CD4-positive, alpha-beta T cell treated with Interleukin-1 beta for 1 hour (primary cell): Measurements from ENCODE around the gene ERC2.

Experiments used
- DNase-seq, 2 donors: peaks; one replicate each; pipeline ENCODE4 v3.0.0-alpha.2; 2020 to 2022

The ERC2 gene

DNA sequence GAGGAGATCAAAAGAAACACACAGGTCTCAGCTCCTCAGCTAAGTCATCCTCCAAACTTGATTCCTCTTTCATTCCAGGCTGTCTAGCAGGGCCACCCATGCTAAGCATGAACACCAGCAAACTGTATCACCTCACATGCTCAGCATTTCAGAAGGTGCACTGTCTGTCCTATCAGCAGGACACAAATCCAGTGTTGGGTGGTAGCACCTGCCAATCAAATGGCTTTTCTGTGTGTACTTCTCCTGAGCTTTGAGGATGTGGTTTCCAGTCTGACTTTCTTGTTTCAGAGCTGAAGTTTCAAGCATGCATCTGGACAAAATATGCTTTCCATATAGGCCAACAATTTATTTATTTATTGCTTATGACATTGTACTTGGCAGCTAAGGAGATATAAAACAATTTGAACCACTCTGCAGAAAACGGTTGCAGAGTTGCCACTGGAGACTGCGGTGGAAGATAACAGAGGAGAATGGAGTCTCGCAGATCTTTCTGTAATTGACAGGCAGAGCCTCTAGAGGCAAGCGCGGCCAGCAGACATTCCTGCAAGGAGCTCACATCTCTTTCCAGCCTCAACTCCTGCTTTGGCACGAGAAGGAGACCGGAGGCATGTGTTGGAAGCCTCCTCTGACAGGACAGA lies 814.0 kb downstream of the ERC2 start:
- no peak for DNase-seq

DNA sequence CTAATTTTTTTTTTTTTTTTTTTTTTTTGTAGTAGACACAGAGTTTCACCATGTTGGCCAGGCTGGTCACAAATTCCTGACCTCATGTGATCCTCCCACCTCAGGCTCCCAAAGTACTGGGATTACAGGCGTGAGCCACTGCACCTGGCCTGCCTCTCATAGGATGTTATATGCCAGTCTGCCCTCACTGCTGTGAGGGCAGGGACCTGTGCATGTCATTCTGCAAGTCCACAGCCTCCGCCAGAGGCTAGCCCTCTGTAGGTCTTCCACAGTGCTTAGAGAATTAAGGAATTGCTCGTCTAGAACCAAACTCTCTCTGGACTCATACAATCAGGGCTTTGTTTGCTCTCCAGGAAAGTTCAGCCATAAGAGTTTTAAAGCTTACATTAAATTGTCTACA lies 817.3 kb downstream of the ERC2 start:
- no peak for DNase-seq

DNA sequence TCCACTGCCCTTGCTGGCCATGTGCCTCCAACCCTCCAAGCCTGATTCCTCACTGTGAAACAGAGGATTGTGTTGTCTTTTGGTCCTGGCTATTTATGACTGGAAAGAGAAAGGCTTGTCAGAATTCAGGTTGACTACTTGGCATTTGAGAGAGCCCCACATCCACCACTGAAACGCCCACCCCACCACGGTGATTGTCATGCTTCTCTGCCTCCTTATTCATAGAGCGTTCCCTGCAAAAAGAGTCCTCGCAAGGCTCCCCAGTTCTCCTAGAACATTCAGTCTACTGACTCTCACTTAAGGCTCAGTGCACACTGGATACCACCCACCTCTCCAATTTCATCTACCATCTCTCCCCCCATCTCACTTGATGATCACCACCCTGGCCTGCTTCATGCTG lies 818.3 kb downstream of the ERC2 start:
- DNase-seq, result no peak

DNA sequence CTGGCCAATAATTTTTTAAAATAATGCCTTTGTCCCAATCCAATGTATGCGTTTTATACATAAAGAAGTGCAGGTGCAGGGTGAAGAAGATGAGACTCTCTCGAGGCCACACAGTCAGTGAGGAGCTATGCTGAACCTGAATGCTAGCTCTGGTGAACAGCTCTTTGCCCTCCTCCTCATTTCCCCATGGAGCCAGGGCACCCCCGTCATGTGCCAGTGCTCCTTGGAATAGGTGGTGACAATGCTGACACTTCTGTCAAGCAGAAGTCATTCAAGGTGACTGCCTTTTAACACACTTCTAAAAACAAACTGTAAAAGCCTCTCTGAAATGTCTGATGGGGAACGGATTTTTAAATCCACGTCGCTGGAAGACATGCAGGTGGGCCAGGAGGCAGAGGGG lies 818.7 kb downstream of the ERC2 start:
- no peak for DNase-seq

DNA sequence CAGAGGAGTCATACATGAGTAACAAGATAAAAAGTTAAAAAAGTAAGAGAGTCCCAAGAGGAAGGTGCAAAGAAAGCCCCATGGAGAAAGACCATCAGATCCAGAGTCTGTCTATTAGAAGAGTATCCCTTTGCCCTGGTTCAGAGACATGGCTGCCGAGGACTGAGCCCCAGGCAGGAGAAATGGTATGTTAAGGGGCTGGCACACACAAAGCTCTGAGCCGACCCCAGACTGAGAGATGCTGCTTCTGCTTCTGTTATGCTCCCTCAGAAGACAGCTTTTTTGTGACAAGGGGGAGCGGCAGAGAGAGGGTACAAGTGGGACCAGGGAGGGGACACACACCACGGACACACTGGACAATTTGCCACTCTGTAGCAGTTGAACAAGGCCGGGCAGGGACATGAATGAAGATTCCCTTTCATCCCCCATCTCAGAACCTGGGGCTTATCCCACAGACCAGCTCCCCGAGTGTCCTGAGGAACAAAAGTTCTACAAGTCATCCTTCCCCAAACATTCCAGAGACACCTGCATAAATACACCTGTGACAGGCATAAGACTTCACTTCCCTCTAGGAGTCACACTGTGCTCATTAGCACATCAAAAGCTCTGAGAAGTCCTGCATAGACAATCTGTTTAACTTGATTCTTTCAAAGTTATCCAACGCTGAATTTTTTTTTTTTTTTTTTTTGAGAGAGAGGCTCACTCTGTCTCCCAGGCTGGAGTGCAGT lies 819.5 kb downstream of the ERC2 start:
- DNase-seq, result no peak

DNA sequence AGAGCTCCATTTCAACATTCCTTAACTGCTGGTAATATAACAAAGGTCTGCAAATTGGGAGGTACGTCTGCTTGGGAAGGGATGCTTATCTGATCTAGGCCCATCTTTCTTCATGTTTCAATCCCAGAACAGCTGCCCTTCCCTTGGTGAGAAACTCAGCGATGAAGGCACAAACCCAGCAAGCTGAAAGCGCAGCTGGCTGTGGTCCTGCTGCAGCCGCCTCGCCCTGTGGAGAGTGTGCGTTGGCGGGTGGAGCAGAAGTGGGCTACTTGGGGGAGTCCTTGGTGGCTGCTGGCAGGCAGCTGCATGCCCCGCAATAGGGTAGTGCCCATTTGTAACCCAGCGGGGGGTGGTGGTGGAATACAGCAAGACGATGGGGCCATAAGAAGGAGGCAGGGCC lies 820.6 kb downstream of the ERC2 start:
- DNase-seq, result no peak

DNA sequence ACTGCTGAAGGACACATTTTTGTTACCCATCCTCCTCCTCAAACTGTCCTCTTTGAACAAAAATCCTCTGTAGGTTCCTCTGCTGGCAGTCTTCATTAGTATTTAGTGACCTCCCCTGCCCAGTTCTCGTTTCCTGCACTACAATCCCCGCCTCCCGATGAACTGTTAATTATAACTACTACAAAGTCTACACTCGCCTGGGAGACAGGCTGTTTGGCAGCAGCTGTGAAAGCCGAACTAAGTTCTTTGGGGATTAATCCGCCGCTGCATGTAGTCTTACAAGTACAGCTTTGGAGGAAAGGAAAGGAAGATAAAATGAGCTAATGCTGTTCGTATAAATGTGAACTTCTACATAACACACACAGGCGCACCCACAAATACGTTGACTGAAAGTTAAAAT lies 821.2 kb downstream of the ERC2 start:
- DNase-seq, result no peak

DNA sequence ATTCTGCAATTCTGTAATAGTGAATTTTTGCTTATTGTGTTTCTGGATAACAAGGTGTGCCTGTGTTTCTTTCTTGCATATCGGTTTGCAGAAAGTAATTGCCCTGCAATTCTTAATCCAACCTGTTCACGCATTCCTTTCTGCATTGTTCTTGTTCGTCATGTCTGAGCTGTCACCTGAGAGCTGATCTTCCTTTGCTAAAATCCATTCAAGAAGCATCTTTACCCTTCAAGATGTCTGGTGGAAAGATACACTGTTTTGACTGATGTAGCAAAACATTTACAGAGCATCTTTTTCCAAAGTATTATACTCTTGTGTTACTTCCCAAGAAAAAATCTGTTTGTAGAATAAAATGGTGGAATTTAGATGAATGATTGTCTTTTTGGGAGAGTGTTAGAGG lies 822.1 kb downstream of the ERC2 start:
- no peak for DNase-seq

DNA sequence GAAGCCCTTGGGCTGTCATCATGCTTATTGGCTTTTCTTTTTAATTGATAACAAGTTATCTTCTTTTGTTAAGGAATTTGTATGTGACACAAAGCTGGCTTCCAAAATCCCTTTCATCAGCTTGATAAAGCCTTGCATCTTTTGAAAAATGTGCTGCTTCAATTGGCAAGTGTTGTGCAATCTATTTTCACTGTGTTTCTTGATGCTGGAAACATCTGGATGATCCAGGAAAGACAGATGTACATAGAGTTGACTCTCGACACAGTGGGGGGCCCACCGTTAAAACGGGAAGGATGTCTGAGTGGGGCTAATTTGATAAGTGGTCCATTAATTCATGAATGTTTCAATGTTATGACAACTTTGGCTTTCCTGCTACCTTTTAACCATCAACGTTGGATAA lies 822.8 kb downstream of the ERC2 start:
- DNase-seq, result no peak

DNA sequence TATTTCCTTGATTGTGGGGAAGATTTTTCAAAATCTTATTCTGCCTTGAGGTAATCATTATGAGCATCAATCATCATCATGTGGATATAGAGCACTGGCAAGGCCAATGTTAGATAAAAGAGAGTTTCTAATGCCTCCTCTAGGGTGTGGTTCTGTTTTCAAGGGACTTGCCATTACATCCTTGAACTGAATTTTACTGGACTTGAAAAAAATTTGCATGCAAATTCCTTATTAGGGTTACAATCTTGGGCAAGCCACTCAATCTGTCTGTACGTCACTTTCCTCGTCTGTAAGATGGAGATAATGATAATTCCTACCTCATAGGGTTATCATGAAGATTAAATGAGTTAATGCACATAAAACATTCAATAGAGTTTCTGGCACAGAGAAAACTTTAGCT lies 825.0 kb downstream of the ERC2 start:
- no peak for DNase-seq

DNA sequence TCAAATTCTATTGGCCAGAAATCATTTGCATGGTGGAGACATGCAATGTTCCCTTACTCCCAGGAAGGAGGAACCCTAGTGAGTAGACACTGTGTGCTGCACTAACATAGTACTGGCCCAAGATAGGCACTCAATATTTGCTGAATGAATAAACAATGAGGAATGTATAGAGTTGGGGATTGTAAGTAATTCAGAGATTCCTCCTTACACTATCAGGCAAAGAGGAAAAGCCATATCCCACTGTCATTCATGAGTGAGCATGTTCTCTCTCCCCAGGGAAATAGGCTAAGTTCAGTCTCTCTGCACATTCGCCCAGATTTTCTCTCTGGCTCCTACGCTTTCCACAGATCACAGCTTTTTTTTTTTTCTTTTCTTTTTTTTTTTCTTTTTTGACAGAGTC lies 826.3 kb downstream of the ERC2 start:
- no peak for DNase-seq

DNA sequence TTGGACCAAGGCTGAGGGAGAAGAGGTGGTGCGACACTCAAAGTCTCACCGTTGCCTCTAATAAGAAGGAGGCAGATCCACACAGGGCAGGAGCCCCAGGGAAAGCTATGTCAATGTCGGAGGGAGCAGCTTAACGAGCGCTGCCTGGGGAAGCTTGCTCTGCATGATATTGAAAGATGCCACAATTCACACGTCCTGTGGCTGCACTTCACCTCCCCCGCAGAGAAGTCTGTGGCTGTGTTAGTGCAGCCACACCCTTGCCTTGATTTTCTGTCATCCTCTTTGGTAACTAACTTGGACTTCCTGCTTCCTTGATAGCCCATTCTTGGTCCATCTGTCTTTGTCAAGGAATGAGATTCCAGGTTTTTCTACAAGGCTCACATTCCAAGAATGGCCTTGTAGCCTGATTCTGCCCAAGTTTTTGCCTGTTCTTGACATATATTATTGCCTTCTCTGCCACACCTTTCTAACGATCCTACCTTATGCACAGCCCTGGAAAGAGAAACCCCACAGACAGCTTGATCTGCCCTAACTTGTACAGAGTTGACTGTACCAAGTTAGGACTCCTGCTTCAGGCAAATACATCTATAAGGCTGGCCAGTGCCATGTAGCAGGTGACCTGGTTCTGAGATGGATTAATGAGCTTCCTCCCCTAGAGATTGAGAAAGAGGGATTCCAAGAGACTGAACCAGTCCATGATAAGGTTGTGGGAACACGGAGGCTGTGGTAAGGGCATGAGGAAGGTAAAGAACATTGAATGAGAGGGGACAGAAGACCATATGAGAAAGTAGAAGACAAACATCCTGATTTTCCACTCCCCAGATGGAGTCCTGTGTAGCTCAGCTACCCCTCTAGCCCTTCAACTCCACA lies 828.1 kb downstream of the ERC2 start:
- no peak for DNase-seq

DNA sequence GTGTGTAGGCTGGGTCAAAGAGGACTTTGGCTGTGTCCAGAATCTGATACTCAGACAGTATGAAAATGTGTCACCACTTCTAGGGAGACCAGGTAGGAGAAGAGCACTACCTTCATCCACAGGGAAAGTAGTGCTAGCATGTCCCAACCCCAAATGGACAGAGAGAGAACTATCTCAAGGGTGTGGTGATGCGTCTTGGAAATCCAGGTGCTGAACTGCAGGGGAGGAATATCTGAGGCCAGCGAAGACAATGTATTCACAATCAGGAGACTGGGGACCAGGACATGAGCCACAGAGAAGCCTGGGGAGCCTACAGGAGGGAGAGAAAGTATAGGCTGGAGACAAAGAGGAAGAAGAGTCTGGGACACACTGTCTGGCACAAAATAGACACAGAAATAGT lies 829.1 kb downstream of the ERC2 start:
- no peak for DNase-seq

DNA sequence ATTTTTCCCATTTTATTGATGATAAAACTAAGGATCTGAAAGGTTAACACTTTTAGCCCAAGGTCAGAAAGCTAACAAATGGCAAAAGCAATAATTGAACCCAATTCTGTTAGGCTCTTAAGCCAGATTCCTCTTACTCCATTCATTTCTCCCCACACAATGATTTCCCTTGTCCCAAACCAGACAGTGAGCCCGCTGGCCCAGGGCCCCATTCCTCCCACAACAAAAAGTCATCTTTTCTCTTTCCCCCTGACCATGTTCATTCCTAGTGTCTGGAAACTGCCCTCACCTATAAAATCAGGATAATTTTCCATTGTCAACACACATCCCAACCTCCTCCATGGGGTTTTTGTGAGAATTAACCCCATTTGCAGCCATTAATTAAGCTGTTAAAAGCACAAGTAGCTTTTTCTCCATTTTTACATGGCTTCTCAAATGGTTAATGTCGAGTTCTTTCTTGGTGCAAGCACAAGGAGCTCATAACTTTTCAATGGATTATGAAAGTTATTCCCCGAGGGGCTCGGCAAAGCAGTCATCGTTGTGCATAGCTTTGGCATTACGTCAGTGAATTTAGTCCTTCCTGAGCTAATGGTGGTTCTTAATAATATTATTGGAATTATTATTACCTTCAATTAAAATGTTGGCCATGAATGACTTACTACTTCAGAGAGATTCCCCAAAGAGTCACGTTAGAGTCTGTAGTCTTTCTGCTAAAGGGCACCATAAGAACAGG lies 830.2 kb downstream of the ERC2 start:
- no peak for DNase-seq

DNA sequence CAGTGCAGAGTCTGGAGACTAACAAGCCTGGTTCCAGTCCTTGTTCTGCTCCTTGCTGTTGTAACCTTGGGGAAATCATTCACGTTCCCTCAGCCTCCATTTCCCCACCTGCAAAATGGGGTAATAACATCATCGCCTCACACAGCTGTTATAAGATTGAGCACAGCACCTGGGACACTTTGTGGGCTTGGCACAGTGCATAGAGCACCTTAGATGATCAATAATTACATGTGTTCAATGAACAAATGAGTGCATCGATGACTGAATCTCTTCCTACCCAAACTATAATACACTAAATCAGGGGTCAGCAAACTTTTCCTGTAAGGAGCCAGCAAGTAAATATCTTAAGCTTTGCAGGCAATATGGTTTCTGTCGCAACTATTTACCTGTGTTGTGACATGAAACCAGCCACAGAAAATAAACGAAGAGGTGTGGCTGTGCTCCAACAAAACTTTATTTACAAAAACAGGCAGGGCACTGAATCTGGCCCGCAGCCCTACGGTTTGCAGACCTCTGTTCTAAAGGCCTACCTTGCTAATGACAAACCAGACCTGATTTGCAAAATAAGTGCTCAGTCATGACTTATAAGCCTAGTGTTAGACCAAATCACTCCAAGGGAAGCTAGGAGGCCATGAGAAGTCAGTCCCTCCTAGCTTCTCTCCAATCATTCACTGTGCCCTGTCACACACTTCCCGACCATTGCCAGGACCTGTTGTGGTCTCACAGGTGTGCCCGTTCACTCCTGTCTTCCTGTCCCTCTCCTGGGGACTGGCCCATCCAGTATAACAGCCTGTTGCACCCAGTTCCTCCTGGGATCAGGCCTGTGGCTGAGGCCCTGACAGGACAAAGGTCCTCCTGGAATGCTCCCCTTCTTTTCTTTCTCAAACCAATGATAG lies 831.7 kb downstream of the ERC2 start:
- DNase-seq, result no peak

DNA sequence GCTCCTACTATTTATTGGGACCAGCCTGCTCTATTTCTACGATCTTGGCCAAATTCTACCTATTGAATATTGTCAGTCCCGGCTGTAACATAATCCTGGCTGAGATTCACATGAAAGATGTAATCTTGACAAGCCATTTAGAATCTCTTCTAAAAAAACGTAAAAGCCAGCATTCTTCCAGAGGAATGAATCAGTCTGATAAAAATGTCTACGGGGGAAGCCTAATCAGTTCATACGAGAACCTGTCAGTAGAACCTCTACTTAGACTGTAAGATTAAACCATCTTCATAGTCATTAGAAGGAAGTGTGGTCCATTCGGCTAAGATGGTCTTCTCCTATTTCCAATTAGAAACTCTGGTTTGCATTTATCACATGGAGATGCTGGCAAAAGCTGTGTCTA lies 833.9 kb downstream of the ERC2 start:
- no peak for DNase-seq

DNA sequence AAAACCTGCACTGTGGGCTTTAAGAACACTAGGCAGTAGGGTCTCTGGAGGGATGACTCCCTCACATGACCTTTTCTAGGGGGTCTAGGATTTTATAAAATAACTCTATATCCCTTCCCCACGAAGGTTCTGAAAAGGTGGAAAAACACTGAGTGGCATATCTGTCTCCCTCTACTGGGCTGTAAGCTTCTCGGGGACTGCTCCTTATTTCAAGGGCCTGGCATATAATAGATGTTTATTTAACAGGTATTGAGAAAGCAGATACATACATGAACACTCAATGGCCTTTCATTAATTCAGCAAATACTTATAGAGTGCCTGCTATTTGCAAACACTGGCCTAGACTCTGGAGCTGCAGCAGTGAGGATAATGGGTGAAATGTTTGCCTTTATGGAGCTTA lies 834.9 kb downstream of the ERC2 start:
- no peak for DNase-seq

DNA sequence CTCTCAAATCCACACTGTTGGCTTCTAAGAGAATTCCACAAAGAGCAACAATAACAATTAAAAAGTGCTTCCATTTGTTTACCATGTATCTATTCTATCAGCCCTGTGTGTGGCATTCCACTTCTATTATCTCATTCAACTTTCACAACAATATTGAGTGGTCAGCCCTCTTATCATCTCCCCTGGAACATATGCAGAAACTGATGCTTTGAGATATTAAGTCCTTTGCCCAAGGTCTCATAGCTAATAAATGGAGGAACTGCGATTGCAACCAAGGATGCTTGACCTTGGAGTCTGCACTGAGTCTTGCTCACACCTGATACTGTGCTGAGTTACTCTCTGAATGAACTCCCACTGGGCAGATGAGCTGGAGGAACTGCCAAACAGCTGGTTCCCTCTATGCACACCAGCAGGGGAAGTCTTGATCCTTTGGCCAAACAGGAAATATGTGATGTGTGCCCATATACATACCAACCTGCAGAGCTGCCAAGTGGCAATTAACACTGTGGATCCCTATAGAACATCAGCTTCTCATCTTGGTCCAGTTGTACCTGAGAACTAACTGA lies 836.4 kb downstream of the ERC2 start:
- DNase-seq, result no peak

DNA sequence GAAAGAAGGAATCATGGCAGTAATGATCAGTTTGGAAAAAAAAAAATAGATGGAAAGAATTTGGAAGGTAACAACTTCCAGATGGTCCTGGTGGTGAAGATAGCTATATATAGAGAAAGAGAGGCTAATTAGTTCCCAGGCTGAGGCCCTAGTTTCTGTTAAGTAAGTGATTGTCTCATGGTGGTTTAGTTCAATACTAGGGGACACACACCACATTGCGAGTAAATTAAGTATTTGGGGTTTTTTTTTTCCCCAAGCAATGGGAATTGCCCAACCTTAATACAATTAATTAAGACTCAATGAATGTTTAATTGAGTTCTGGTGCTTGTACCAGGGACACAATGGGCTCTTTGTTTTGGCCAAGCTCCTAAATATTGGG lies 837.4 kb downstream of the ERC2 start:
- no peak for DNase-seq

DNA sequence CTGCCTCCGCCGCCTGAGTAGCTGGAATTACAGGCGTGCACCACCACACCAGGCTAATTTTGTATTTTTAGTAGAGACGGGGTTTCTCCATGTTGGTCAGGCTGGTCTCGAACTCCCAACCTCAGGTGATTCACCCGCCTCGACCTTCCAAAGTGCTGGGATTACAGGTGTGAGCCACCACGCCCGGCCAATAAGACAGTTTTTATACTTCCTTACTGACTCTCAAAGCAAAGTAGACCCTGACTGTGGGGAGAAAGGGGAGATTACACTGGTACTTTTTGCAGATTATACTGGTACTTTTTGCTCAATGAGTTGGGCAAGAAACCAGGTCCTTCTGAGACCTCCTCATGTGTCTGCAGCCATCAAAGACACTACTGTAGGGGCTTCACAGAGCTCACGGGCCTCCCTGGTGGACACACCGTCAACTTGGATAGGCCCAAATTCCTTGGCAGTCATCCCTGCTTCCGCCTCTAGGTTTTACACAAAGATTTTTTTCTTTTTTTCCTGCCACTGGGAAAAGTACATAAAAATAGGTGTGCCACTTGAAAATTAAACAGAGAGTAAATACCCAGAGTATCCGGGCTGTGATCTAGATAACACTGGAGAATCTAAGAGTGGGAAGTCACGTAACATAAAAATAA lies 837.9 kb downstream of the ERC2 start:
- DNase-seq, result no peak

DNA sequence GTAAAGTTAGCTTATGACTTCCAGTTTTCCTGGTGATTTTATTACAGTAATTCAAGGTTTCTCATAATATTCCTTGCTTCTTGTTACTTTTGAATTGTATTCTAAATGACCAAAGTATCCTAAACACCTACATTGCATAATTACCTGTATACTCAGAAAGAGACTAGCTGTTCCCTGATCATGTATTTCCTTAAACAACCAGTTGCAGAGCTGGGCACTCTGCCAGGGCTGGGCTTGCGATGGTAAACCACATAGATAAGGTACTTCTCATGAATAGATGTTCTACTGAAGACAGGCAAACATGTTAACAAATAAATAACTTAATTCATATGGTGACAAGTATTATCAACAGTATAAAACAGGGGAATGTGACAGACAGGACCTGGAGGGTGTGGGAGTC lies 838.8 kb downstream of the ERC2 start:
- DNase-seq, result no peak

DNA sequence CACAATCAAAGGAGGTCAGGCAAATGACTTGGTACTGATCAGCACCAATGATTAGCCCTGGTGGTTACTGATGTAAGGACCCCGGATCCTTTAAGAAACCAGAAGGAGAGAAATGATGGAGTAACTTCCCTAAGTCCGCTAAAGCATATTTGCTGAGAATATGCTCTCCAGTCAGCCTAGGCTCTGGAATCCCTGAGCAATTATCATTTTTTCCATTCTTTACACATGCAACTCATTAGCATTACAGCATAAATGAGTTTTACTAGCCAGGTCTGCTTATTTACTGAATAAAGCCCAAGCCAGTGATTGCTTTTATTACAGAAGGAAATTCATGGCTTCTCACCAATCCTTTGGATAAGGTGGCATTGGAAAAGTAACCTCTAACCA lies 842.0 kb downstream of the ERC2 start:
- DNase-seq, result no peak
